Neural cell (in vitro differentiated cells): Measurements from ENCODE around the gene LHPP. TPM values are rescaled to one million over a fixed set of nuclear protein-coding genes. Genes with fewer than 3 reads are reported as not detected.

Experiments
- H2AFZ ChIP-seq: fragments of 200-600, 300-800 bp; sonication (generic), shearing (Covaris generic); 2 replicates; pipeline ENCODE4 v1.6.0; 2014; ENCODE audit warnings: low read depth, mild to moderate bottlenecking, antibody characterized with exemption, low read length, moderate library complexity
- H3F3A ChIP-seq: fragments of 200-600 bp; shearing (Covaris generic); 2 replicates; pipeline ENCODE4 v1.6.1; 2016; ENCODE audit warnings: mild to moderate bottlenecking, moderate library complexity, mixed read lengths, antibody characterized with exemption, low read length; ENCODE audit not compliant: insufficient read depth, poor library complexity, severe bottlenecking
- H3K27ac ChIP-seq: fragments of 200-600, 300-800 bp; sonication (generic), shearing (Covaris generic); 2 replicates; pipeline ENCODE4 v1.5.1; 2014; ENCODE audit warnings: mild to moderate bottlenecking, low read length, moderate library complexity
- H3K27me3 ChIP-seq: fragments of 300-800, 200-600 bp; sonication (generic), shearing (Covaris generic); 2 replicates; pipeline ENCODE4 v1.6.0; 2014; ENCODE audit warnings: mild to moderate bottlenecking, low read depth, low read length, moderate library complexity; ENCODE audit not compliant: insufficient read depth
- H3K36me3 ChIP-seq: fragments of 300-800, 200-600 bp; sonication (generic), shearing (Covaris generic); 2 replicates; pipeline ENCODE4 v1.5.1; 2014; ENCODE audit warnings: mild to moderate bottlenecking, antibody characterized with exemption, low read length, moderate library complexity; ENCODE audit not compliant: insufficient read depth
- H3K4me2 ChIP-seq: fragments of 300-800, 200-600 bp; sonication (generic), shearing (Covaris generic); 2 replicates; pipeline ENCODE4 v1.6.0; 2014; ENCODE audit warnings: mild to moderate bottlenecking, low read length
- H3K4me3 ChIP-seq: fragments of 300-800, 200-600 bp; sonication (generic), shearing (Covaris generic); 2 replicates; pipeline ENCODE4 v1.5.1; 2014; ENCODE audit warnings: mild to moderate bottlenecking, low read length, moderate library complexity
- H3K79me2 ChIP-seq: fragments of 200-600 bp; shearing (Covaris generic); replicated peaks from 2 replicates; pipeline ENCODE4 v1.6.0; 2014; ENCODE audit warnings: mild to moderate bottlenecking, low read length, moderate library complexity; ENCODE audit not compliant: insufficient read depth
- H3K9ac ChIP-seq: fragments of 300-800, 200-600 bp; sonication (generic), shearing (Covaris generic); 2 replicates; pipeline ENCODE4 v1.6.1; 2016; ENCODE audit warnings: mild to moderate bottlenecking, low read length, mixed read lengths
- H3K9me2 ChIP-seq: fragments of 200-600 bp; shearing (Covaris generic); 2 replicates; pipeline ENCODE4 v1.6.1; 2016; ENCODE audit warnings: mild to moderate bottlenecking, low read length, mixed read lengths; ENCODE audit not compliant: insufficient read depth
- H3K9me3 ChIP-seq: fragments of 200-600, 300-800 bp; sonication (generic), shearing (Covaris generic); 2 replicates; pipeline ENCODE4 v1.6.1; 2016; ENCODE audit warnings: mild to moderate bottlenecking, mixed run types, low read length, moderate library complexity, mixed read lengths
- H4K20me1 ChIP-seq: fragments of 200-600 bp; shearing (Covaris generic); 2 replicates; pipeline ENCODE4 v1.6.1; 2016; ENCODE audit warnings: mild to moderate bottlenecking, mixed run types; ENCODE audit not compliant: insufficient read depth
- EP300 ChIP-seq: fragments of 450-650 bp; conservative IDR thresholded peaks from 2 replicates; pipeline ENCODE4 v1.6.1; 2014; ENCODE audit warnings: antibody characterized with exemption, mild to moderate bottlenecking, moderate library complexity; ENCODE audit not compliant: poor library complexity, severe bottlenecking
- EZH2 ChIP-seq: fragments of 200-600, 300-800 bp; shearing (Covaris generic), sonication (generic); IDR thresholded peaks from 2 replicates; pipeline ENCODE4 v1.6.1; 2014; ENCODE audit warnings: antibody characterized with exemption, low read length, borderline replicate concordance, mild to moderate bottlenecking; ENCODE audit not compliant: insufficient read depth, poor library complexity, severe bottlenecking
- MXI1 ChIP-seq: fragments of 450-650 bp; conservative IDR thresholded peaks from 2 replicates; pipeline ENCODE4 v1.6.1; 2014; ENCODE audit warnings: antibody characterized with exemption, mild to moderate bottlenecking; ENCODE audit not compliant: poor library complexity, severe bottlenecking
- POLR2AphosphoS5 ChIP-seq: IDR thresholded peaks from 2 replicates; pipeline ENCODE4 v1.6.1; 2012
- RAD21 ChIP-seq: fragments of 450-650 bp; conservative IDR thresholded peaks from 2 replicates; pipeline ENCODE4 v1.6.1; 2014; ENCODE audit warnings: antibody characterized with exemption, mild to moderate bottlenecking, moderate library complexity
- SMC3 ChIP-seq: fragments of 450-650 bp; conservative IDR thresholded peaks from 2 replicates; pipeline ENCODE4 v1.6.1; 2014; ENCODE audit warnings: antibody characterized with exemption, mild to moderate bottlenecking, moderate library complexity; ENCODE audit not compliant: poor library complexity
- TAF1 ChIP-seq: IDR thresholded peaks from 2 replicates; pipeline ENCODE4 v1.6.1; 2012; ENCODE audit warnings: low read depth
- polyA plus RNA-seq: library from polyadenylated mRNA; depleted of rRNA; stranded (reverse); fragments of >200 nt; gene quantifications from 2 replicates; pipeline ENCODE4 v1.2.3, GENCODE V29; 2014
- TF ChIP-seq, protein P1 (sequence below): IDR thresholded peaks from 2 replicates; pipeline ENCODE4 v1.6.1; 2012; ENCODE audit warnings: borderline replicate concordance
- TF ChIP-seq, protein P2 (sequence below): fragments of 450-650 bp; IDR thresholded peaks from 2 replicates; pipeline ENCODE4 v1.5.1; 2014; ENCODE audit warnings: antibody characterized with exemption, mild to moderate bottlenecking, moderate library complexity; ENCODE audit not compliant: poor library complexity, severe bottlenecking

Gene LHPP
- polyA plus RNA-seq, 1 donor from 2014 or later = 16.0 TPM

DNA sequence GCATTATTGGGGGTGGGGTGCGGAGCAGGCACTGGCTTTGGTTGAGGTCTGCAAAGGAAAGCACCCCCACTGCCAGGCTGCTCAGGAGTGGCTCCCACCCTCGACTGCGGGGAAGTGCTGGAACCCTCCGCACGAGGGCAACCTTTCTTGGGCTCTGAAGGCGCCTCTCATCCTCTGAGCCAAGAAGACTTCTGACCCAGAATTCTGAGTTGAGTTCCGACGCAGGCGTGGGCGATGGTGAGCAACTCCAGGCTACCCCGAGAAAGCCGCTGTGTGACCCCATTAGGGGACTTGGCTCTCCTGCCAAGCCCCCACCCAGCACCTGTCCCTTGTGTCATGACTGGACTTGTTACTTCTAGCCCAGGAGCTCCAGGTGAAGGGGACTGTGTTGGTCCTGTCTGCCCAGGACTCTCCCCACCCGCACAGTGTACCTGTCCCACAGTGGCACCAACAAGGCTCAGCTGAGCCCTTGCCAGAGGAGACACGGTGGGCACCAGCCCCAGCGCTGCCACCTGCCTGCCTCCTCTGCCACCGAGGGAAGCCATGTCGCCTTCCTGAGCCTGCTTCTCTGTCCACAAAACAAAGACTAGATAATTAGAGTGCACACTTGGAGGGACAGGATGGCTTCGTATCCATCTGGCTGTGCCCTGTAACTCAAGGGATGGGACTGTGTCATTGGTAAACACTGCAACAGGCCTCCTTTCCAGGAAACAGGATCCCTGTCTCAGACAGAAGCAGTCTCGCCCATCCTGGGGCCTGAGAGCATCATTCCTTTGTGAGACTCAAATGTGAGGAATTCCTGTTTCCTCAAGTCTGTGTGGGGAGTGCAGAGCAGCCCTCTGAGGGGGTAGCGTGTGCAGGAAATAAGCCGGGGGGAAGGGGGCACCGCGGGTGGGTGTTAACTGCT lies 128.8 kb downstream of the LHPP start:
- H3K4me3 ChIP-seq = no peak overlapping the region
- peaks cover 8% of the 10 kb centered on the region for H3K9me3 ChIP-seq
- H3K27ac ChIP-seq = no peak overlapping the region
- H3K9ac ChIP-seq = no peak overlapping the region
- H3K36me3 ChIP-seq = no peaks in the 10 kb centered on the region
- no peak overlapping the region for H3K4me2 ChIP-seq
- no peaks in the 10 kb centered on the region for H3K27me3 ChIP-seq
- no peaks in the 10 kb centered on the region for H4K20me1 ChIP-seq
- no peaks in the 10 kb centered on the region for H3K79me2 ChIP-seq
- no peaks in the 10 kb centered on the region for H3K9me2 ChIP-seq
- no peak overlapping the region for H2AFZ ChIP-seq
- TF ChIP-seq POLR2AphosphoS5 = no peak
- no peak for TF ChIP-seq SMC3
- H3F3A ChIP-seq = no peaks in the 10 kb centered on the region

DNA sequence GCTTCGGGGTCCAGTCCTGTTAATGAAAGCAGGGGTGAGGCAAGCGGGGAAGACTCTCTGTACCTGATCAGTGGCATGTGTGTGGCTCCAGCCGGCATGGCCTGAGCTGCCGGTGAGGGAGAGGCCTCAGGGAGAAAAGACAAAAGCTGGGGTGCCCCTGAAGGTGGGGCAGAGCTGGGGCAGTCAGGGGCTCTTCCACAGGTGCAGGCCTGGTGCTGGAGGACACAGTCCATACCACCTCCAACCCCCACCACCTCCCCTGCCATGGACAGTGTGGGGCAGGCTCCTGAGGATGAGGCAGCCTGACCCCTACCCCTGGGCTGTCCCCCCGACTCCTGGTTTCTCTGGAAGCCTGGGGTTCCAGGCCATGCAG lies 129.5 kb downstream of the LHPP start:
- H3K27me3 ChIP-seq = no peaks in the 10 kb centered on the region
- H3K79me2 ChIP-seq = no peaks in the 10 kb centered on the region
- TF ChIP-seq EP300 (no peak), MXI1 (no peak), EZH2 (no peak)
- TF ChIP-seq, protein P1, sequence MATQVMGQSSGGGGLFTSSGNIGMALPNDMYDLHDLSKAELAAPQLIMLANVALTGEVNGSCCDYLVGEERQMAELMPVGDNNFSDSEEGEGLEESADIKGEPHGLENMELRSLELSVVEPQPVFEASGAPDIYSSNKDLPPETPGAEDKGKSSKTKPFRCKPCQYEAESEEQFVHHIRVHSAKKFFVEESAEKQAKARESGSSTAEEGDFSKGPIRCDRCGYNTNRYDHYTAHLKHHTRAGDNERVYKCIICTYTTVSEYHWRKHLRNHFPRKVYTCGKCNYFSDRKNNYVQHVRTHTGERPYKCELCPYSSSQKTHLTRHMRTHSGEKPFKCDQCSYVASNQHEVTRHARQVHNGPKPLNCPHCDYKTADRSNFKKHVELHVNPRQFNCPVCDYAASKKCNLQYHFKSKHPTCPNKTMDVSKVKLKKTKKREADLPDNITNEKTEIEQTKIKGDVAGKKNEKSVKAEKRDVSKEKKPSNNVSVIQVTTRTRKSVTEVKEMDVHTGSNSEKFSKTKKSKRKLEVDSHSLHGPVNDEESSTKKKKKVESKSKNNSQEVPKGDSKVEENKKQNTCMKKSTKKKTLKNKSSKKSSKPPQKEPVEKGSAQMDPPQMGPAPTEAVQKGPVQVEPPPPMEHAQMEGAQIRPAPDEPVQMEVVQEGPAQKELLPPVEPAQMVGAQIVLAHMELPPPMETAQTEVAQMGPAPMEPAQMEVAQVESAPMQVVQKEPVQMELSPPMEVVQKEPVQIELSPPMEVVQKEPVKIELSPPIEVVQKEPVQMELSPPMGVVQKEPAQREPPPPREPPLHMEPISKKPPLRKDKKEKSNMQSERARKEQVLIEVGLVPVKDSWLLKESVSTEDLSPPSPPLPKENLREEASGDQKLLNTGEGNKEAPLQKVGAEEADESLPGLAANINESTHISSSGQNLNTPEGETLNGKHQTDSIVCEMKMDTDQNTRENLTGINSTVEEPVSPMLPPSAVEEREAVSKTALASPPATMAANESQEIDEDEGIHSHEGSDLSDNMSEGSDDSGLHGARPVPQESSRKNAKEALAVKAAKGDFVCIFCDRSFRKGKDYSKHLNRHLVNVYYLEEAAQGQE = no peak
- no peaks in the 10 kb centered on the region for H3K36me3 ChIP-seq
- no peaks in the 10 kb centered on the region for H3F3A ChIP-seq
- no peaks in the 10 kb centered on the region for H4K20me1 ChIP-seq
- no peak overlapping the region for H2AFZ ChIP-seq
- no peak overlapping the region for H3K27ac ChIP-seq
- no peaks in the 10 kb centered on the region for H3K9me2 ChIP-seq
- no peak overlapping the region for H3K9ac ChIP-seq
- no peak overlapping the region for H3K4me3 ChIP-seq
- no peak overlapping the region for H3K4me2 ChIP-seq
- H3K9me3 ChIP-seq = peaks cover 8% of the 10 kb centered on the region

DNA sequence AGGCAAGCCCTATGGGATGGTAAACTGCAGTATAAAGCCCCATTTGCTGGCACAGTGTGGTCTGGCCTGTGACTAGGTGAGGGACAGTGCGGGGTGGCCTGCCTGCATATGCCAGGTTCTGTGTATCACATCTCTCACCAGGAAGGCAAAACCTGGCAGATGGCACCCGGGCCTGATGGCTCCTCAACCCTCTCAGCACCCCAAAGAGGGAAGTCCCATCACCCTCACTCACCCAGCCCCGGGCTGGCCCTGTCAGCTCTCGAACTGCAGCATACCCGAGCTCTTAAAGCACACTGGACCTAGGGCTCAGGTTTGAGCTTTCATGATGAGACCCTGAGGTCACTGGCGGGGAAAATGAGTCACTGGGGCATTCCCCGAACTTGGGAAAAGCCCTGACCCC lies 130.5 kb downstream of the LHPP start:
- Histone ChIP-seq H3K9me3 (peaks cover 8% of the 10 kb centered on the region), H3K36me3 (no peaks in the 10 kb centered on the region), H3F3A (no peaks in the 10 kb centered on the region), H4K20me1 (no peaks in the 10 kb centered on the region), H3K27me3 (no peaks in the 10 kb centered on the region), H3K9ac (no peak overlapping the region), H3K4me3 (no peak overlapping the region), H3K27ac (no peak overlapping the region), H3K79me2 (no peaks in the 10 kb centered on the region), H3K9me2 (no peaks in the 10 kb centered on the region), H2AFZ (no peak overlapping the region), H3K4me2 (no peak overlapping the region)
- TF ChIP-seq, protein P1 = no peak
- TF ChIP-seq SMC3 = no peak
- no peak for TF ChIP-seq EZH2
- no peak for TF ChIP-seq RAD21
- no peak for TF ChIP-seq POLR2AphosphoS5
- TF ChIP-seq TAF1 = no peak
- TF ChIP-seq EP300 = no peak
- no peak for TF ChIP-seq MXI1
- TF ChIP-seq, protein P2, sequence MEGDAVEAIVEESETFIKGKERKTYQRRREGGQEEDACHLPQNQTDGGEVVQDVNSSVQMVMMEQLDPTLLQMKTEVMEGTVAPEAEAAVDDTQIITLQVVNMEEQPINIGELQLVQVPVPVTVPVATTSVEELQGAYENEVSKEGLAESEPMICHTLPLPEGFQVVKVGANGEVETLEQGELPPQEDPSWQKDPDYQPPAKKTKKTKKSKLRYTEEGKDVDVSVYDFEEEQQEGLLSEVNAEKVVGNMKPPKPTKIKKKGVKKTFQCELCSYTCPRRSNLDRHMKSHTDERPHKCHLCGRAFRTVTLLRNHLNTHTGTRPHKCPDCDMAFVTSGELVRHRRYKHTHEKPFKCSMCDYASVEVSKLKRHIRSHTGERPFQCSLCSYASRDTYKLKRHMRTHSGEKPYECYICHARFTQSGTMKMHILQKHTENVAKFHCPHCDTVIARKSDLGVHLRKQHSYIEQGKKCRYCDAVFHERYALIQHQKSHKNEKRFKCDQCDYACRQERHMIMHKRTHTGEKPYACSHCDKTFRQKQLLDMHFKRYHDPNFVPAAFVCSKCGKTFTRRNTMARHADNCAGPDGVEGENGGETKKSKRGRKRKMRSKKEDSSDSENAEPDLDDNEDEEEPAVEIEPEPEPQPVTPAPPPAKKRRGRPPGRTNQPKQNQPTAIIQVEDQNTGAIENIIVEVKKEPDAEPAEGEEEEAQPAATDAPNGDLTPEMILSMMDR = no peak
